ENCODE results near the gene TNFSF13B. TPM values are rescaled to one million over a fixed set of nuclear protein-coding genes. Genes with fewer than 3 reads are reported as not detected.

TNFSF13B gene
- total and polyA plus RNA-seq, 4 donors = 1.8 to 11.6 (median 4.6) TPM

DNA sequence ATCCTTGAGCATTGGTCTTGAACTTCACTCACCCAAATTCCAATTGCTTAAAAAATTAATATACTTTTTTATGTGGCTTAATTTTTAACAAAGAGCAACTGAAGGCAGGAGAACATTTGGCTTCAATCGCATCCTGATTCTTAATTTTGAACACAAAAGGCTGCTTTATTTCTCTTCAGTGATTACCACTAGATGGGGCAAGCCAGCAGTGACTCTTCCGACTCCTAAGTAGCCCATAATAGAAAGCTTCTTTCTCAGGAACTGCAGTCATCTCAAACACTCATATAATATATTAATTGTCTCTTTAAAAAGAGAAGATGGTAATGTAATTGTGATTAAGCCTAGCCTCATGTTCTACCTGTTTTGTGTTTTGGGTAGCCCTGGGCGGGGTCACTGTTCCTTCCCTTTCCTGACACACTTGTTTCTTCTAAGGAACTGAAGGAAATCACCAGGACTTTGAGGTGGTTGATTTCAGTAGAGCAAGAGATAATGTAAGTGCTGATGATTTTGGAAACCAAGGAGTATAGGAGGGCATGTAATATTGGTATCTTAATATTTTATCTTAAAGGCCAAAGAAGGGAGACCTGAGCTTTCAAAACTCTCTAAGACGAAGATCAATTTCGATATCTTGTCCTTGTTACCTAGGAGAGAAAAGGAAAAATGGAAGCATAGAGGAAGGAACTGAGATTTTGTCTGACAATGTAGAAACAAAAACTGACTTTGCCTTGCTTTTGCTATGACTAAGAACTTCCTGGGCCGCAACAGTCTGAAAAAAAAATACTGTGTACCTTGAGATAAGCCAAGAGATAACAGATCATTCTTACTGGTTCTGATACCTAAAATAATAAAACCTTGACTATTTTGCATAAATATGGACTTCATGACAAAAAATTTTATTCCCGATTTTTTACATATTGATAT lies 73.1 kb downstream of the TNFSF13B start:
- Histone ChIP-seq H3K27me3 (ENCODE audit: control insufficient read depth in 4 of 4, insufficient read depth in 4 of 4, low read length in 3 of 4) (peaks cover 0 to 2% (median 0%) of the 10 kb centered on the region in 4 donors), H3K9me3 (ENCODE audit: control insufficient read depth in 4 of 4, low read length in 3 of 4) (no peaks in the 10 kb centered on the region), H3K4me3 (ENCODE audit: low read depth in 1 of 3, low read length in 3 of 3) (no peak overlapping the region), H3K9ac (ENCODE audit: low read depth in 1 of 2, low read length in 2 of 2) (no peak overlapping the region), H3K4me1 (ENCODE audit: control insufficient read depth in 4 of 4, insufficient read depth in 4 of 4, low read length in 3 of 4) (no peaks in the 10 kb centered on the region), H3K36me3 (ENCODE audit: control insufficient read depth in 4 of 4, insufficient read depth in 3 of 4, low read depth in 1 of 4, low read length in 3 of 4) (no peaks in the 10 kb centered on the region), H3K27ac (ENCODE audit: low read depth in 1 of 2, low read length in 2 of 2) (no peak overlapping the region)
- no peak for TF ChIP-seq FOXA2 (IDR thresholded peaks at IDR 0.05)
- no peak for TF ChIP-seq HNF4G (IDR thresholded peaks at IDR 0.05)
- TF ChIP-seq, protein P1, sequence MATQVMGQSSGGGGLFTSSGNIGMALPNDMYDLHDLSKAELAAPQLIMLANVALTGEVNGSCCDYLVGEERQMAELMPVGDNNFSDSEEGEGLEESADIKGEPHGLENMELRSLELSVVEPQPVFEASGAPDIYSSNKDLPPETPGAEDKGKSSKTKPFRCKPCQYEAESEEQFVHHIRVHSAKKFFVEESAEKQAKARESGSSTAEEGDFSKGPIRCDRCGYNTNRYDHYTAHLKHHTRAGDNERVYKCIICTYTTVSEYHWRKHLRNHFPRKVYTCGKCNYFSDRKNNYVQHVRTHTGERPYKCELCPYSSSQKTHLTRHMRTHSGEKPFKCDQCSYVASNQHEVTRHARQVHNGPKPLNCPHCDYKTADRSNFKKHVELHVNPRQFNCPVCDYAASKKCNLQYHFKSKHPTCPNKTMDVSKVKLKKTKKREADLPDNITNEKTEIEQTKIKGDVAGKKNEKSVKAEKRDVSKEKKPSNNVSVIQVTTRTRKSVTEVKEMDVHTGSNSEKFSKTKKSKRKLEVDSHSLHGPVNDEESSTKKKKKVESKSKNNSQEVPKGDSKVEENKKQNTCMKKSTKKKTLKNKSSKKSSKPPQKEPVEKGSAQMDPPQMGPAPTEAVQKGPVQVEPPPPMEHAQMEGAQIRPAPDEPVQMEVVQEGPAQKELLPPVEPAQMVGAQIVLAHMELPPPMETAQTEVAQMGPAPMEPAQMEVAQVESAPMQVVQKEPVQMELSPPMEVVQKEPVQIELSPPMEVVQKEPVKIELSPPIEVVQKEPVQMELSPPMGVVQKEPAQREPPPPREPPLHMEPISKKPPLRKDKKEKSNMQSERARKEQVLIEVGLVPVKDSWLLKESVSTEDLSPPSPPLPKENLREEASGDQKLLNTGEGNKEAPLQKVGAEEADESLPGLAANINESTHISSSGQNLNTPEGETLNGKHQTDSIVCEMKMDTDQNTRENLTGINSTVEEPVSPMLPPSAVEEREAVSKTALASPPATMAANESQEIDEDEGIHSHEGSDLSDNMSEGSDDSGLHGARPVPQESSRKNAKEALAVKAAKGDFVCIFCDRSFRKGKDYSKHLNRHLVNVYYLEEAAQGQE (IDR thresholded peaks at IDR 0.05) = no peak
- TF ChIP-seq, protein P2, sequence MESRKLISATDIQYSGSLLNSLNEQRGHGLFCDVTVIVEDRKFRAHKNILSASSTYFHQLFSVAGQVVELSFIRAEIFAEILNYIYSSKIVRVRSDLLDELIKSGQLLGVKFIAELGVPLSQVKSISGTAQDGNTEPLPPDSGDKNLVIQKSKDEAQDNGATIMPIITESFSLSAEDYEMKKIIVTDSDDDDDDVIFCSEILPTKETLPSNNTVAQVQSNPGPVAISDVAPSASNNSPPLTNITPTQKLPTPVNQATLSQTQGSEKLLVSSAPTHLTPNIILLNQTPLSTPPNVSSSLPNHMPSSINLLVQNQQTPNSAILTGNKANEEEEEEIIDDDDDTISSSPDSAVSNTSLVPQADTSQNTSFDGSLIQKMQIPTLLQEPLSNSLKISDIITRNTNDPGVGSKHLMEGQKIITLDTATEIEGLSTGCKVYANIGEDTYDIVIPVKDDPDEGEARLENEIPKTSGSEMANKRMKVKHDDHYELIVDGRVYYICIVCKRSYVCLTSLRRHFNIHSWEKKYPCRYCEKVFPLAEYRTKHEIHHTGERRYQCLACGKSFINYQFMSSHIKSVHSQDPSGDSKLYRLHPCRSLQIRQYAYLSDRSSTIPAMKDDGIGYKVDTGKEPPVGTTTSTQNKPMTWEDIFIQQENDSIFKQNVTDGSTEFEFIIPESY (IDR thresholded peaks at IDR 0.05) = no peak
- TF ChIP-seq FOXA1 (IDR thresholded peaks at IDR 0.05) = no peak
- no peak for TF ChIP-seq TAF1 (conservative IDR thresholded peaks at IDR 0.05)
- TF ChIP-seq YY1 (IDR thresholded peaks at IDR 0.05) = no peak
- TF ChIP-seq EGR1 (IDR thresholded peaks at IDR 0.05; ENCODE audit: low read depth in 2 of 2) = no peak
- no peak for TF ChIP-seq GABPA (IDR thresholded peaks at IDR 0.05 in 1 of 2, conservative IDR thresholded peaks at IDR 0.05 in 1 of 2)
- TF ChIP-seq, protein P3, sequence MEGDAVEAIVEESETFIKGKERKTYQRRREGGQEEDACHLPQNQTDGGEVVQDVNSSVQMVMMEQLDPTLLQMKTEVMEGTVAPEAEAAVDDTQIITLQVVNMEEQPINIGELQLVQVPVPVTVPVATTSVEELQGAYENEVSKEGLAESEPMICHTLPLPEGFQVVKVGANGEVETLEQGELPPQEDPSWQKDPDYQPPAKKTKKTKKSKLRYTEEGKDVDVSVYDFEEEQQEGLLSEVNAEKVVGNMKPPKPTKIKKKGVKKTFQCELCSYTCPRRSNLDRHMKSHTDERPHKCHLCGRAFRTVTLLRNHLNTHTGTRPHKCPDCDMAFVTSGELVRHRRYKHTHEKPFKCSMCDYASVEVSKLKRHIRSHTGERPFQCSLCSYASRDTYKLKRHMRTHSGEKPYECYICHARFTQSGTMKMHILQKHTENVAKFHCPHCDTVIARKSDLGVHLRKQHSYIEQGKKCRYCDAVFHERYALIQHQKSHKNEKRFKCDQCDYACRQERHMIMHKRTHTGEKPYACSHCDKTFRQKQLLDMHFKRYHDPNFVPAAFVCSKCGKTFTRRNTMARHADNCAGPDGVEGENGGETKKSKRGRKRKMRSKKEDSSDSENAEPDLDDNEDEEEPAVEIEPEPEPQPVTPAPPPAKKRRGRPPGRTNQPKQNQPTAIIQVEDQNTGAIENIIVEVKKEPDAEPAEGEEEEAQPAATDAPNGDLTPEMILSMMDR (IDR thresholded peaks at IDR 0.05; ENCODE audit: low read depth, low read length, missing input control) = peak; percentile 28
- no peak for TF ChIP-seq HNF4A (conservative IDR thresholded peaks at IDR 0.05)
- TF ChIP-seq RAD21 (IDR thresholded peaks at IDR 0.05) = peak; percentile 74 to 76
- TF ChIP-seq, protein P4, sequence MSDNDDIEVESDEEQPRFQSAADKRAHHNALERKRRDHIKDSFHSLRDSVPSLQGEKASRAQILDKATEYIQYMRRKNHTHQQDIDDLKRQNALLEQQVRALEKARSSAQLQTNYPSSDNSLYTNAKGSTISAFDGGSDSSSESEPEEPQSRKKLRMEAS (IDR thresholded peaks at IDR 0.05) = no peak
- no peak for TF ChIP-seq RXRA (IDR thresholded peaks at IDR 0.05)
- no peak for TF ChIP-seq NR2F2 (IDR thresholded peaks at IDR 0.05)
- DNase-seq (ENCODE audit: low spot score) = no peak
- WGBS = 62% methylated on average over 7 of the region's 7 CpGs

All from liver (tissue), 9 donors.